Common myeloid progenitor, CD34-positive (primary cell): ENCODE data around the gene SRXN1.

Experiments
- CTCF ChIA-PET: fragments of 350-600 bp; sonication (Branson Sonifier 250); formaldehyde crosslinking; loops from one replicate; lab custom pipeline; 2021; ENCODE audit warnings: antibody characterized with exemption; lab: Charles Lee
- POLR2A ChIA-PET: fragments of 350-600 bp; sonication (Branson Sonifier 250); formaldehyde crosslinking; loops from one replicate; lab custom pipeline; 2021; ENCODE audit warnings: antibody characterized with exemption; lab: Charles Lee
- DNase-seq, 3 donors: peaks; one replicate each; pipeline versions ENCODE4 v3.0.0 to v3.0.0-alpha.2; 2013
- H3K27ac ChIP-seq, 2 experiments: 1 replicate in 1 of 2; 2 replicates in 1 of 2; pipeline ENCODE4 v1.7.0; 2013; ENCODE audit warnings: inconsistent platforms in 2 of 2, low read length in 2 of 2, mild to moderate bottlenecking in 2 of 2, low read depth in 1 of 2, moderate library complexity in 1 of 2; ENCODE audit not compliant: severe bottlenecking in 2 of 2, insufficient read depth in 1 of 2, poor library complexity in 1 of 2
- H3K27me3 ChIP-seq, 5 experiments: replicated peaks in 2 of 5; 1 replicate in 3 of 5; 2 replicates in 2 of 5; pipeline versions ENCODE4 v1.6.1 to v1.7.0; 2013; ENCODE audit warnings: low read length in 4 of 5, mild to moderate bottlenecking in 2 of 5, moderate library complexity in 2 of 5, inconsistent platforms in 1 of 5; ENCODE audit not compliant: insufficient read depth in 5 of 5, control insufficient read depth in 4 of 5
- H3K36me3 ChIP-seq, 4 experiments: 1 replicate in 2 of 4; 2 replicates in 2 of 4; pipeline versions ENCODE4 v1.6.1 to v1.7.0; 2013; ENCODE audit warnings: low read length in 3 of 4, control low read depth in 1 of 4, mild to moderate bottlenecking in 1 of 4; ENCODE audit not compliant: control insufficient read depth in 4 of 4, insufficient read depth in 4 of 4
- H3K4me1 ChIP-seq, 4 experiments: 1 replicate in 3 of 4; 2 replicates in 1 of 4; pipeline versions ENCODE4 v1.6.1 to v1.7.1; 2013; ENCODE audit warnings: low read length in 3 of 4, mild to moderate bottlenecking in 3 of 4, control low read depth in 1 of 4, inconsistent platforms in 1 of 4, moderate library complexity in 1 of 4; ENCODE audit not compliant: control insufficient read depth in 4 of 4, insufficient read depth in 4 of 4; ENCODE audit errors: control extremely low read depth in 1 of 4
- H3K4me3 ChIP-seq, 7 experiments: 1 replicate in 4 of 7; 2 replicates in 3 of 7; pipeline versions ENCODE4 v1.5.1 to v1.7.0; 2013; ENCODE audit warnings: mild to moderate bottlenecking in 7 of 7, low read length in 6 of 7, moderate library complexity in 6 of 7, inconsistent platforms in 2 of 7, low read depth in 2 of 7, control low read depth in 1 of 7; ENCODE audit not compliant: insufficient read depth in 4 of 7, control insufficient read depth in 1 of 7; ENCODE audit errors: extremely low read depth in 1 of 7
- H3K9me3 ChIP-seq, 5 experiments: 1 replicate in 4 of 5; 2 replicates in 1 of 5; pipeline versions ENCODE4 v1.6.1 to v1.7.1; 2013; ENCODE audit warnings: low read length in 4 of 5, mild to moderate bottlenecking in 2 of 5, inconsistent platforms in 1 of 5, low read depth in 1 of 5, moderate library complexity in 1 of 5; ENCODE audit not compliant: control insufficient read depth in 4 of 5, insufficient read depth in 2 of 5; ENCODE audit errors: control extremely low read depth in 1 of 5
- WGBS: methylation state at CpG from one replicate; pipeline ENCODE4 v1.1.5; 2013; ENCODE audit not compliant: insufficient coverage; 5-methylcytosine and 5-hydroxymethylcytosine counted together

SRXN1 gene

GRCh38 chr20:621125-621756 is 31.8 kb downstream of the SRXN1 start:
- no peak for DNase-seq
- 71% methylated on average over 4 of the region's 5 CpGs for WGBS
- CTCF ChIA-PET, result interaction anchor here (0.7 to 4.6 kb wide), 5 partner anchors 9 to 59 kb away, joined by 3 to 17 read pairs (median 5); no protein-coding TSS in a partner anchor
- H3K27me3 ChIP-seq, result no peaks in the 10 kb centered on the region
- H3K4me3 ChIP-seq, result no peak overlapping the region
- H3K27ac ChIP-seq, result no peak overlapping the region
- POLR2A ChIA-PET, result no interaction called here
- peaks cover 0 to 11% (median 3%) of the 10 kb centered on the region in 5 experiments for H3K9me3 ChIP-seq
- no peaks in the 10 kb centered on the region for H3K36me3 ChIP-seq
- H3K4me1 ChIP-seq, result peaks cover 1 to 30% (median 15%) of the 10 kb centered on the region in 4 experiments

DNA sequence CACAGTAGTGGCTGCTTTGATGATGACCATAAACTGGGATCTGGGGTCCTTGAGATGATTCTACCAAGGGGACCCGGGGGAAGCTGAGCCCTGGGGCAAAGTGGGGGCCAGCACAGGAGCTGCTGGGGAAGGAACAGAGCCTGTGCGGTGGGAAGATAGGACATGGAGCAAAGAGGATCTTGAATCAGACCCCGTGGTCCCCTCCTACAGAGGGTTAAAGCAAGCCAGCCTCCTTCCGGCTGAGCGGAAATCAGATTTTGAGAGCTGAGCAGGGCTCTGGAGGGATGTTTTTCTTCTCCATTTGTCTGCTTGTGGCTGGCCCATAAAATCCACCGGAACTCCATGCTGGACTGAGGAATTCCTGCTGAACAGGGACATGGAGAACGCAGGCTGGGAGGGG is 32.8 kb downstream of the SRXN1 start:
- no peak for DNase-seq
- no peaks in the 10 kb centered on the region for H3K36me3 ChIP-seq
- H3K4me3 ChIP-seq, result no peak overlapping the region
- WGBS, result 17% methylated on average over 6 of the region's 7 CpGs
- H3K27me3 ChIP-seq, result no peaks in the 10 kb centered on the region
- peaks cover 0 to 8% (median 3%) of the 10 kb centered on the region in 5 experiments for H3K9me3 ChIP-seq
- H3K27ac ChIP-seq, result no peak overlapping the region
- ChIA-PET POLR2A (no interaction called here), CTCF (interaction anchor here (1.0 to 1.8 kb wide), 3 partner anchors 13 to 25 kb away, joined by 3 to 4 read pairs (median 3); no protein-coding TSS in a partner anchor)
- peaks cover 1 to 30% (median 15%) of the 10 kb centered on the region in 4 experiments for H3K4me1 ChIP-seq

DNA sequence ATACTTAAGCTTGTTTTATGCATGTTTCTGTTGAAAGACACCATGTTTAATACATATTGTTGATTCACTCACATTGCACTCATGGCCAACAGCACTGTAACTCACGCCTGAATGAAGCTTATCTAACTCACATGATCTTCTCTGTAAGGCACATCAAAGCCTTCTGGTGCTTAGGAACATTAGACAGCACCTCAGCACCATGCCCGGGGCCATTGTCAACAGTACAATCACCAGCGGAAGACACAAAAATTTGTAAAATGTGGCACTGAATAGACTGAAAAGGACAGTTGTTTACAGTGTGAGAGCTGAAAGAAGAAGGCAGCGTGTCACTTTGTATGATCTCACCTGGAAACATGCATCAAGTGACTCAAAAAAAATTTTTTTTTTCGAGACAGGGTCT is 34.0 kb downstream of the SRXN1 start:
- Histone ChIP-seq H3K27me3 (no peaks in the 10 kb centered on the region), H3K4me3 (no peak overlapping the region), H3K9me3 (peaks cover 0 to 6% (median 3%) of the 10 kb centered on the region in 5 experiments), H3K27ac (no peak overlapping the region), H3K36me3 (no peaks in the 10 kb centered on the region), H3K4me1 (peaks cover 1 to 30% (median 12%) of the 10 kb centered on the region in 4 experiments)
- 98% methylated on average over 5 of the region's 5 CpGs for WGBS
- ChIA-PET CTCF (interaction anchor here (1.6 to 2.3 kb wide), 4 partner anchors 12 to 27 kb away, joined by 3 to 11 read pairs (median 5); no protein-coding TSS in a partner anchor), POLR2A (no interaction called here)
- no peak for DNase-seq

- ChIA-PET POLR2A (no interaction called here), CTCF (interaction anchor here (0.9 to 2.3 kb wide), 8 partner anchors 7 to 57 kb away, joined by 3 to 11 read pairs (median 4); no protein-coding TSS in a partner anchor)
- Histone ChIP-seq H3K27ac (no peak overlapping the region), H3K4me1 (peaks cover 1 to 23% (median 8%) of the 10 kb centered on the region in 4 experiments), H3K9me3 (peaks cover 0 to 6% (median 3%) of the 10 kb centered on the region in 5 experiments), H3K36me3 (no peaks in the 10 kb centered on the region), H3K27me3 (no peaks in the 10 kb centered on the region), H3K4me3 (no peak overlapping the region)
- no peak for DNase-seq
- WGBS, result 83% methylated on average over 3 of the region's 4 CpGs
These were observed 34.9 kb downstream of the SRXN1 start for GRCh38 chr20:617934-618690.

- no peaks in the 10 kb centered on the region for H3K27me3 ChIP-seq
- WGBS, result 100% methylated on average over 1 of the region's 4 CpGs
These were observed 37.5 kb downstream of the SRXN1 start for GRCh38 chr20:615514-615913.

GRCh38 chr20:611843-612185 is 41.2 kb downstream of the SRXN1 start:
- H3K36me3 ChIP-seq, result no peaks in the 10 kb centered on the region
- CTCF ChIA-PET, result interaction anchor here (1.0 to 2.4 kb wide), 9 partner anchors 9 to 128 kb away, joined by 3 to 17 read pairs (median 5); no protein-coding TSS in a partner anchor
- 10% methylated on average over 4 of the region's 8 CpGs for WGBS
- DNase-seq, result peak; percentile 36 to 72 (median 63)
- POLR2A ChIA-PET, result interaction anchor here (0.6 to 1.7 kb wide), 3 partner anchors 25 to 34 kb away, joined by 3 to 6 read pairs (median 3); no protein-coding TSS in a partner anchor
- H3K4me1 ChIP-seq, result peaks cover 3 to 44% (median 40%) of the 10 kb centered on the region in 4 experiments
- peaks cover 0 to 9% (median 2%) of the 10 kb centered on the region in 5 experiments for H3K27me3 ChIP-seq
- peak overlapping the region; percentile 22 to 67 (median 47) for H3K4me3 ChIP-seq
- no peaks in the 10 kb centered on the region for H3K9me3 ChIP-seq
- H3K27ac ChIP-seq, result peak overlapping the region in 1 of 2 experiments; percentile 67

More at GRCh38 chr20:615514-615913, 37.5 kb downstream of the SRXN1 start:
- ChIA-PET POLR2A (no interaction called here), CTCF (no interaction called here)
- H3K4me3 ChIP-seq, result no peak overlapping the region
- H3K9me3 ChIP-seq, result peaks cover 0 to 6% (median 3%) of the 10 kb centered on the region in 5 experiments
- no peaks in the 10 kb centered on the region for H3K36me3 ChIP-seq
- no peak for DNase-seq
- H3K4me1 ChIP-seq, result peaks cover 3 to 29% (median 26%) of the 10 kb centered on the region in 4 experiments
- no peak overlapping the region for H3K27ac ChIP-seq
